Midbrain (tissue), 1 donor: ENCODE data around the gene SPRED3.
"Not testable (repeated sequence)": the region's sequence is repeated elsewhere in the genome, so short reads cannot be mapped to it uniquely, and the experiment has no call there.

Experiments used
- DNase-seq: peaks from one replicate; lab custom pipeline; 2025; lab: John Stamatoyannopoulos, UW

SPRED3 gene

DNA sequence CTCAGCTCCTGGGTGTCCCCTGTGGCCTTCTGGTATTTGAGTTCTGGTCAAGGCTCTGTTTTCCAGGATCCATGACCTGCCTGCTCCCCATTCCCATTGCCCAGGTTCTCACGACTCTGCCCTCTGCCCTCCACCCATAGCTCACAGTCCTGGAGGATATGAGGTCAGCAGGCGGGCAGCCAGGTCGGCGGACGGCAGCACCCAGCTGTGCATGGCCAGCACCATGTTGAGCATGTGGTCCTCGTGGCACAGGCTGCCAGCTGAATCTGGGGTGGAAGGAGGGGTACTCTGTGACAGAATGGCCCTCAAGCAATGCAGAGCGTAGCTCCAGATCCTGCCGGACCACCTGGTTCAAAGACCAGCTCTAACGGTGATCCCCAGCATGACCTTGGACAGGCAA lies 32.4 kb downstream of the SPRED3 start:
- no peak for DNase-seq

DNA sequence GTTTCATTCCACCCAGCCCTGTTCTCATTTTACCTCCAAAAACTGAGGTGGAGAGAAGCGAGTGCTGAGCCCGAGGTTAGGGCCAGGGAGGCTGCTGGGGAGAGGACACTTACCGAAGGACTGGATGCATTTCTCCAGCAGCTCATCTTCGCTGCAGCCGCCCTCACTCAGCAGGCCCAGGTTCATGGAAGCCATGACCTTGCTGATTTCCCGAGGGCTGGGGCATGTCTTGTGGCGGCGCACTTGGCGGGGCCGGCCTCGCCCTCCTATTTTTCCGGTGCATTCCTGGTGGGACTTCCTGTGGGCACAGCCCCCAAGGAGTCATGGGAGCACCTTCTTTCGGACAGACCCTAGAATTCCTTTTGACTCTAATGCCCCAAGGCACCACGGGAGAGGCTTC lies 33.4 kb downstream of the SPRED3 start:
- no peak for DNase-seq

DNA sequence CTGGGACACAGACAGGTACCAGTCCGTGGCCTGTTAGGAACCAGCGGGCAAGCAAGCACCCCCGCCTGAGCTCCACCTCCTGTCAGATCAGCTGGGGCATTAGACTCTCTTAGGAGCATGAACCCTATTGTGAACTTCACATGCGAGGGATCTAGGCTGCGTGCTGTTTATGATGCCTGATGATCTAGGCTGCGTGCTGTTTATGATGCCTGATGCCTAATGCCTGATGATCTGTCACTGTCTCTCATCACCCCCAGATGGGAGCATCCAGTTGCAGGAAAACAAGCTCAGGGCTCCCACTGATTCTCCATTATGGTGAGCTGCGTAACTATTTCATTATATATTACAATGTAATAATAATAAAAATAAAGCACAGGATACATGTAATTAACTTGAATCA lies 33.9 kb downstream of the SPRED3 start:
- no peak for DNase-seq

DNA sequence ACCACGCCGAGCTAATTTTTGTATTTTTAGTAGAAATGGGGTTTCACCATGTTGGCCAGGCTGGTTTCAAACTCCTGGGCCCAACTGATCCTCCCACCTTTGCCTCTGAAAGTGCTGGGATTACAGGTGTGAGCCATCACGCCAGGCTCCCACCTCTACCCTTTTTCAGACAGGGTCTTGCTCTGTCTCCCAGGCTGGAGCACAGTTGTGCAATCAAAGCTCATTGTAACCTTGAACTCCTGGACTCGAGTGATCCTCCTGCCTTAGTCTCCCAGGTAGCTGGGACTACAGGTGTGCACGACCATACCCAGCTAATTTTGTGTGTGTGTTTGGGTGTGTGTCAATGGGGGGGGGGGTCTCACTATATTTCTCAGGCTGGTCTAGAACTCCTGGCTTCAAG lies 35.8 kb downstream of the SPRED3 start:
- DNase-seq: no peak

DNA sequence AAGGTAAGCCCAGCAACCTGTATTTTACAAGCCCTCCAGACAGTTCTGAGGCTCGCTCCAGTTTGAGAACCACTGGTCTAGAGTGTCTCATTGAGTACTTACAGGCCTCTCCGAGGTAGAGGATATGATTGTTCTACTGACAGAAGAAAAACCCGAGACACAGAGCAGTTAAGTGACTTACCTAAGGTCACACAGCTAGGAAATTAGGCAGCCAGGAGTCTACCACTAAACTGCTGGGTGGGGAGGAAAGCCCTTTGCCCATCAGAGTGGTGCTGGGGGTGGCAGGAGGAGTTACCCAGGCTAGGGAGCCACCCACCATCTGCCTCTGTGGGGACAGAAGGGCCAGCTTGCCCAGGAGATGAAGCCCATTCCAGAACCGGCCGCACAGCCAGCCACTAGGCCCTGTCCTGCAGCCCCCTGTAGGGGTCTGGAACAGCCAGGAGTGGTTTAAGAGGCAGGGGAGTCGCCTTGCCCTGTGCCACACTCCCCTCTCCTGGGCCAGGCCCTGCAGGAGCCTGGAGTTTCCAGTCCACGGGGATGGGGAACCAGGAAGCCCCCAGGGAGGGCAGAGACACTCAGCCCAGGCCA lies 36.8 kb downstream of the SPRED3 start:
- no peak for DNase-seq

DNA sequence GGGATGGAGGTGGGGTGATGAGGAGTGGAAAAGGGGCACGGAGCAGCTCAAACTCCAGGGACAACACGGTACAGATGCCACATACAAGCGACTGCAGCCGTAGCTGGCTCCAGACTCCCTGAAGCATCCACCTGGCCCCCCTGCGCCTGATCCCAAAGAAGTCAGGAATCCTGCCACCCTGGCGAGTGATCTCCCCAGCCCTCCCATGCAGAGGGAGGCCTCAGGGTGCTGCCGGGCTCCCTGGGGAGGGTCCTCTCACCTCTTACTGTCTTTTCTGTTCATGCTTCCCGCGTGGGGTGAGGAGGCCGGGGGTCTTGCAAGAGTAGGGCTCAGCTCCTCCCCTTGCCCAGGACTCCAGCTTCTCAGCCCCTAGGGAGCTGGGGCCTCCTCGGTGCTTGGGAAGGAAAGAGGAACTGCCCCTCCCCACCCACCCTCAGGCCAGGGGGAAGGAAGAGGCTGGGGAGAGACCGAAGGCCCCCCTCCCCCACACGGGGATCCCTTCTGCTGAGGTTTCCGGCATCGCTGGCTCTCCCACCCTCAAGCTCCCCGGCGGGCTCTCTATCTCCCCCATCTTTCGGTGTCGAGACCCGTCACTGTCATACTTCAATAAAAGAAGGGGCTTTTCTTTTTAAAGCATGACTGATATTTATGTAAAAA lies 37.4 kb downstream of the SPRED3 start, which contains the start of gene RASGRP4:
RASGRP4 (minus strand) TSS at position 410 of the 657 bp plus-strand sequence; CDS start at position 282, 128 bp downstream.
- no peak for DNase-seq

DNA sequence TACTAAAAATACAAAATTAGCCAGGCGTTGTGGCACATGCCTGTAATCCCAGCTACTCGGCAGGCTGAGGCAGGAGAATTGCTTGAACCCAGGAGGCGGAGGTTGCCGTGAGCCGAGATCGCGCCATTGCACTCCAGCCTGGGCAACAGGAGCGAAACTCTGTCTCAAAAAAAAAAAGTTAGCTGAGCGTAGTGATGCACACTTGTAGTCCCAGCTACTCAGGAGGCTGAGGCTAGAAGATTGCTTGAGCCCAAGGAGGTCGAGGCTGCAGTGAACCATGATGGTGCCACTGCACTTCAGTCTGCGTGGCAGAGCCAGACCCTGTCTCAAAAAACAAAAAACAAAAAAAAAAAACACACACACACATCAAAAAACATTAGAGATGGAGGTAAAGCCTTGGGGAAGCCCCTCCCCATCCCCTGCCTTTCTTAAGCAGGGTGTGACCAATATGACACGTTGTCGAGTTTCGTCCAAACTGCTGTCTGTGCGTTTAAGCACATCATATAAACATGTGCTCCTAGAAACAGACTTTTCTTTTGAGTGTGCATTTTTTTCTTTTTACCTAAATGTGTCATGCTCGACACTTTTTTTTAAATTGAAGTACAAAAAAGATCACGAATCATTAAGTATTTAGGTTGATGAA lies 38.7 kb downstream of the SPRED3 start:
- DNase-seq: not testable (repeated sequence)

DNA sequence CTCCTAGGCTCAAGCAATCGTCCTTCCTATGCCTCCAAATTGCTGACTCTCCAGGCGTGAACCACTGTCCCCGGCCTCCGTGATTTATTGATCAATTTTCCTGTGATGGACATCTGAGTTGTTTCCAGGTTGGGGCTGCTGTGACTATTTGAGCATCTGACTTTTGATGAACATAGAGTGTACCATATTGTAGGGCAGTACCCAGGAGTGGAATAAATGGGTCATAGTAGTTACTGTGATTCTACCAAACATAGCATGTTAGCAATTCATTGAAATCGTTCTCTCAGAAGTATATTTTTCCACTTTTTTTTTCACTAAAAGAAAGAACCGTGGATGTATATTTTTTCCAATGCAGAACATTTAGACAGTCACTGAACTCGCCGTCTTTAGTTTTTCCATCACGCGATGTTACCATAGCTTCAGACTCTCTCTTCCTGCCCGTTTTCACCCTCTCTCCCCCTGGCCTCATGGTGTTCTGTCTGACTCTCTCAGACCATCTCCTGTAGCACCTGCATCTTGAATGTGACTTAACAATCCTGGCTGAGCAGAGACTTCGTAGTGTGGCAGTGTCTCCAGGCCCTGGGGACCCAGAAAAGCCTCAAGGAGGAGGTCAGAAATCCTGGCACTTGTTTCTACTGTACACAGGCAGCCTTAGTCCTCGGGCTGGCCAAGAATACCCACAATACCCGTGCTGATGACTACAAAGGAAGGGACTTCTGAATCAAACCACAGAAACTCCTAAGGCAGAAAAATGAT lies 40.7 kb downstream of the SPRED3 start:
- DNase-seq: no peak

DNA sequence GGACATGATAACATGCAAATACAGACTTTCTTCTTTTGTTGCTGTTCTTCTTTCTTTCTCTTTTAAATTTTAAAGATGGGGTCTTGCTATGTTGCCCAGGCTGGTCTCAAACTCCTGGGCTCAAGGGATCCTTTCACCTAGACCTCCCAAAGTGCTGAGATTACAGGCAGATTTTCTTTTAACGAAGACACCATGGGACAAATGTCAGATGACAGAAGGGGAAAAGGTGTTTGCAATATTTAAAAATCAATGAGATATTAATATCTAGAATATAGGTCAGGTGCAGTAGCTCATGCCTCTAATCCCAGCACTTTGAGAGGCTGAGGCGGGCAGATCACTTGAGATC lies 41.3 kb downstream of the SPRED3 start:
- no peak for DNase-seq

DNA sequence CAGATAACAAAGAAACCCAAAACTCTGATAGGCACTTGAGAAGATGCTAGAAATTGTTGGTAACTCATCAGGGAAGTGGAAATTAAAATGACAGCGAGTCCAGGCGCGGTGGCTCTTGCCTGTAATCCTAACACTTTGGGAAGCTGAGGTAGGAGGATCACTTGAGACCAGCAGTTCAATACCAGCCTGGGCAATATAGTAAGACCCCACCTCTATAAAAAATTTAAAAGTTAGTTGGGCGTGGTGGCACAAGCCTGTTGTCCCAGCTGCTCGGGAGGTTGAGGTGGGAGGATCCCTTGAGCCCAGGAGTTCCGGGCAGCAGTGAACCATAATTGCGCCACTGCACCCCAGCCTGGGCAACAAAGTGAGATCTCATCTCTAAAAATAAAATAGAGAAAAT lies 42.4 kb downstream of the SPRED3 start:
- no peak for DNase-seq

DNA sequence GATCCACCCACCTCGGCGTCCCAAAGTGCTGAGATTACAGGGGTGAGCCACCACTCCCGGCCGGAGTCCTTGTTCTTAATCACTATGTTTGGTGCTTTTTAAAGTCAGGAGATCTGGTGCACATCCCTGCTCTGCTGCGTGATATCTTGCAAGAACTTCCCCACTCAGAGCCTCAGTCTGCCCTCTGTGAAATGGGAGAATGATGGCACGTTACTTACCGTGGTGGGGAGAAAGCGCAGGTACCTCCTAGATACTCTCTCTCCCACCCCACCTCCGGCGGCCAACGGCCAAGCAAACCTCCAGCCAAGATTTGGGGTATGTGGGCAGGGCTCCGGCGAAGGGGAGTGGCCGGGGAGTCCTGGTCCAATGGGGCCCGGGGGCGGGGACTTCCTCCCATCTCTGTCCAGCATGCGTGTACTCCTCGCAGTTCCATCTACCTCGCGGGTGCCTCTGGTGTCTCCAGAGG lies 44.8 kb downstream of the SPRED3 start, which contains the start of gene RYR1:
RYR1 (plus strand) TSS at position 424 of the 466 bp plus-strand sequence. CDS start 139 bp downstream, outside the sequence.
- DNase-seq: peak; percentile 36

DNA sequence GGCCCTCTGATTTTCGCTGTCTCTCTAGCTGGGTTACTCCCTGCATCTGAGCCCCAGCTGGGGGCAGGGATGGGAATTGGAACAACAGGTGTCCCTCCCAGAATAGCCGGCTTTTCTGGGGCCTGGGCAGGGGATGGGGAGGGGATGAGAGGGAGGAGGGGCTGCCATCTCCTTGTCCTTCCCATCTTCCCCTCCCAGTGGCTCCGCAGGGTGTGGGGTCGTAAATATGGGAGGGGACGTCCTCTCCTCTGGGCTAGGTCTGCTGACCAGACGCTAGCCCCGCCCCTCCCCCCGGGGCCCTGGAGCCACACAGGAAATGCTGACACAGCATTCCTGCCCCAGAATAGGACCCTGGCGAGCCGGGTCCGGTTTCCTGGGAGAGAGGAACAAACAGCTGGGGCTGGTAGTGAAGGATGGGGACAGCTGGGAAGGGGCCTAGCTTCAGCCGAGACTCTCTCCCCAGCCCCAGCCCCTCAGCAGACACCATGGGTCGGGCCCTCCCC lies 46.1 kb downstream of the SPRED3 start:
- DNase-seq: peak; percentile 14

DNA sequence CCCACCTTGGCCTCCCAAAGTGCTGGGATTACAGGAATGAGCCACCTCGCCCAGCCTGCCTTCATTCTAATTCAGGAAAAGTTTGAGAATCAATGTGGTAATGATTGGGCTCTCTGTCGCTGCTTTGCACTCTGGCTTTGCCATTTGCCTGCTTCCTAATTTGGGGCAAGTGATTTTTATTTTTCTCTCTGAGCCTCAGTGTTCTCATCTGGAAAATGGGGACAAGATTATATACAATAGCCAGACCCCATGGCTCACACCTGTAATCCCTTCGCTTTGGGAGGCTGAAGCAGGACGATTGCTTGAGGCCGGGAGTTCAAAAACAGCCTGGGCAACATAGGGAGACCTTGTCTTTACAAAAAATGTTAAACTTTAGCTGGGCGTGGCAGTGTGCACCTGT lies 48.8 kb downstream of the SPRED3 start:
- DNase-seq: no peak

DNA sequence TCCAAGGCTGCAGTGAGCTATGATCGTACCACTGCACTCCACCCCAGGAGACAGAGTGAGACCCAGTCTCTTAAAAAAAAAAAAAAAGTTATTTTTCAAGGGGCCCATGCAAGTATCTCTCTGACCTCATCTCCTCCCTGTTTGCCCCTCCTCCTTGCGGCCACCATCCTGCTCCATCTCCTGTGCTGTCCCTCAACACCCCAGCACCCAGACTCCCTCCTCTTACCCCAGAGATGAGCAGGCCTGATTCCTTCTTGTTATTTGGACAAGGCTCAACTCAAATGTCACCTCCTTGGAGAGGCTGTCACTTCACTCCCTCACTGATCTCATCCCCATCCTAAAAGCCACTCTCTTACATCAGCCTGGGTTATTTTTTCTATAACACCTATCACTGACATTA lies 49.4 kb downstream of the SPRED3 start:
- DNase-seq: no peak

DNA sequence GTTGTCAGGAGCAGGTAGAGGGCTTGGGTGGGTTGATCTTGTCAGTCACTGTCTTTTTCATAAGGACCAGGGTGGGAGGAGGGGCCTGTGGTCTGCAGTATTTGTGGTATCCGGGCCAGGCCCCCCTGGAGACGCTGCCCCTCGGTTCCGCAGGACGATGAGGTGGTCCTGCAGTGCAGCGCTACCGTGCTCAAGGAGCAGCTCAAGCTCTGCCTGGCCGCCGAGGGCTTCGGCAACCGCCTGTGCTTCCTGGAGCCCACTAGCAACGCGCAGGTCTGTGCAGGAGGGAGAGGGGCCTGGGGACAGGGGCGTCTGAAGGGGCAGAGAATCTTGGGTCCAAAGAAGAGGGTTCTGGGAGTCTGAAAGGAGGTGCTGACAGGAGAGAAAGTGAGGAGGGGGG lies 52.1 kb downstream of the SPRED3 start:
- no peak for DNase-seq

DNA sequence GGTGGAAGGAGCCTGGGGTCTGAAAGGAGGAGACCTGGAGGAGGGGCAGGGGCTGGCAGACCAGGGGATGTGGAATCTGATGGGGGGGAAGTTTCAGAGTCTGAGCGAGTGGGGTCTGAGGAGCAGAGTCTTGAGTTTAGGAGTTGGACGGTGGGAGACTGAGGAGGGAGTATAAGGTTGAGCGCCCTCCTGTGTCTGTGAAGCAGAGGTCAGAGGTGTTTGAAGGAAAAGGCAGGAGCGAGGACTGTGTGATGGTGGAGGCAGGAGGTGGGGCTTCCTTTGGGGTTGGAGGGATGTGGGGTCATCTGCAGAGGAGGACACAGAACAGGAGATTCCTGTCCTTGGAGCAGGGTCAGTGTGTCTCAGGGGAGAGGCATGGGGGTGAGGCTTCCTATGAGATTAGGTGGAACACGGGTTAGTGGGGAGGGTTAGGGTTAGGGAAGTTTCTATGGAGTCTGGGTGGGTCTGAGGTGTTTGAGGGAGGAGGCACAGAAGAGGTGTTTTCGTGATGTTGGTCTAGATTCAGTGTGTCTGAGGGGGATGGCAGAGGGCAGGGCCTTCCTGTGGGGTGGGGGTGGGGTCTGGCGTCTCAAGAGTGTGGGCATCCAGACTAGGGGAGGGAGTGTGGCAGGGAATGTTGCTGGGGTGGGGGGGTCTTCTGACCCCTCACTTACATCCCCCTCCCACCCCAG lies 53.3 kb downstream of the SPRED3 start:
- DNase-seq: no peak

DNA sequence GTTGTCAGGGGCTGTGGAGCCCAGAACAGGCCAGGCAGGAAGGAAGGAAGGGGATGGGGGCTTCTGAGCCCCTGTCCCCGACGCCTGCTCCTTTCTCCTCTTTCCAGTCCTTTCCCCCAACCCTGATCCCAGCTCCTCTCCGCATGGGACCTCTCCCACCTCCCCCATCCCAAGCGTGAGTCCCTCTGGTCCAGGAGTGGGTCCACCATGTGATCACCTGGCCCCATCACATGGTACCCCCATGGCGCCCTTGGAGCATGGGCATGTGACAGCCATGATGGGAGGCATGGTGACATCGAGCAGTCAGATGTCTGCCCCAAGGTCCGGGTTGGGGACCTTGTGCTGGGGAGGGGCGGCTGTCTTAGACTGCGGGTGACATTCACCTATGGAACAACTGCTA lies 54.2 kb downstream of the SPRED3 start:
- DNase-seq: no peak

DNA sequence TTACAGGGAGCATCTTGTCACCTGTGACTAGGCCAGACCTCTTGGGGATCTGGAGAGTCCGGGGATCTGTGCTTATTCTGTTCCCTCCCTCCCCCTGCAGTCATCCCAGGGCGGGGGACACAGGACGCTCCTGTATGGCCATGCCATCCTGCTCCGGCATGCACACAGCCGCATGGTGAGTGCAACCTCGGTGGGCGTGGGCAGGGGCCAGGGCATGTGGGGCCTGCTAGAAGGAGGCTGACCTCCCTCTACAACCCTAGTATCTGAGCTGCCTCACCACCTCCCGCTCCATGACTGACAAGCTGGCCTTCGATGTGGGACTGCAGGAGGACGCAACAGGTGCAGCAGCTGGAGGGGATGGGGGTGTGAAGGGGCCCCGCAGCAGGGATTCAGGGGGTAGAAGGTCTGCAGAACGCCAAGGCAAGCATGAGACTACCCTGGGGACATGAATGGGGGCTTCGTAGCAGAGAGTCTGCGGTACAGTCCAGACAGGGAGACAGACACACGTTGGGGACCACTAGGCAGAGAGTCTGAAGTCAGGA lies 55.0 kb downstream of the SPRED3 start:
- no peak for DNase-seq

DNA sequence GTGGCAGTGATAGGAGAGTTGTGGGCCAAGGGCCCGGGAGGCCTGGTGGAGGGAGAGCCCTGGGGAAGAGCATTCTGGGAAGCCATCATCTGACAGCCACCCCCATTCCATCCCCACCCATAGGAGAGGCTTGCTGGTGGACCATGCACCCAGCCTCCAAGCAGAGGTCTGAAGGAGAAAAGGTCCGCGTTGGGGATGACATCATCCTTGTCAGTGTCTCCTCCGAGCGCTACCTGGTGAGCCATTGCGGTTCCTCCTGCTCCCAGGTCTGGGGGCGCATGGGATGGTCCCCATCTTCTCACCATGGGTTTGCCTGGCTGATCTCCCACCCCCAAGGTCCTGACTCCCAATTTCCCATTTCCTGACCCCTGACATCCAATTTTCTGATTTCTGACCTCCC lies 55.5 kb downstream of the SPRED3 start:
- DNase-seq: no peak

DNA sequence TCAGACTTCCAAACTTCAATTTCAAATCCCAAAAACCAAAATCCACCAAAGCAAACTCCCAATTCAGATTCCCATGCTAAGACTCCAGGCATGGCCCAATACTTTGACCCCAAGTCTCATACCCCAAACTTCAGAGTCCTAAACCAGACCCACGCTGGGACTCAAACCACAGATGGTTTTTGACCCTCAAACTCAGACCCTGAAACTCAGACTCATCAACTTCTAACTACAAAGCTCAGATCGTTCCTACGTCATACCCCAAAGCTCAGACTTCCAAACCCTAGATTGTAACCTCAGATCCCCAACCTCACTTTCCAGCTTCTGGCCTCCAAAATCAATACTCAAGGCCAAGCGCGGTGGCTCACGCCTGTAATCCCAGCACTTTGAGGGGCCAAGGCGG lies 56.9 kb downstream of the SPRED3 start:
- no peak for DNase-seq

DNA sequence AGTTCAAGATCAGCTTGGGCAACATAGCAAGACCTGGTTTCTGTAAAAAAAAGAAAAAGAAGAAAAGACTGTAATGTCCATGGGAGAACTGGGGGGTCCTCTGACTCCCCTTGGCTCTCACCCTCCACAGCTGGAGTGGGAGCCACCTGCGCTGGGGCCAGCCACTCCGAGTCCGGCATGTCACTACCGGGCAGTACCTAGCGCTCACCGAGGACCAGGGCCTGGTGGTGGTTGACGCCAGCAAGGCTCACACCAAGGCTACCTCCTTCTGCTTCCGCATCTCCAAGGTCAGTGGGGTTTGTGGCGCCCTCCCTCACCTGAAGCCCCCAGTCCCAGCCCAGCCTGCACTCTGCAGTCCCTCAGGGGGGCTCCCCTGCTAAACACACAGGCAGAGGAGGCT lies 59.7 kb downstream of the SPRED3 start:
- DNase-seq: no peak
